HS-27A (cell line): ENCODE results near the gene SYNPO.
A peak's percentile ranks its signal among the peaks of the same experiment; 100 is the strongest.

Experiments used
- DNase-seq: peaks from one replicate; pipeline ENCODE4 v3.0.0-alpha.2; 2012; ENCODE audit warnings: low read depth, missing footprints

SYNPO gene

GRCh38 chr5:150641006-150641570 is 628 bp downstream of the SYNPO start:
- no peak for DNase-seq

DNA sequence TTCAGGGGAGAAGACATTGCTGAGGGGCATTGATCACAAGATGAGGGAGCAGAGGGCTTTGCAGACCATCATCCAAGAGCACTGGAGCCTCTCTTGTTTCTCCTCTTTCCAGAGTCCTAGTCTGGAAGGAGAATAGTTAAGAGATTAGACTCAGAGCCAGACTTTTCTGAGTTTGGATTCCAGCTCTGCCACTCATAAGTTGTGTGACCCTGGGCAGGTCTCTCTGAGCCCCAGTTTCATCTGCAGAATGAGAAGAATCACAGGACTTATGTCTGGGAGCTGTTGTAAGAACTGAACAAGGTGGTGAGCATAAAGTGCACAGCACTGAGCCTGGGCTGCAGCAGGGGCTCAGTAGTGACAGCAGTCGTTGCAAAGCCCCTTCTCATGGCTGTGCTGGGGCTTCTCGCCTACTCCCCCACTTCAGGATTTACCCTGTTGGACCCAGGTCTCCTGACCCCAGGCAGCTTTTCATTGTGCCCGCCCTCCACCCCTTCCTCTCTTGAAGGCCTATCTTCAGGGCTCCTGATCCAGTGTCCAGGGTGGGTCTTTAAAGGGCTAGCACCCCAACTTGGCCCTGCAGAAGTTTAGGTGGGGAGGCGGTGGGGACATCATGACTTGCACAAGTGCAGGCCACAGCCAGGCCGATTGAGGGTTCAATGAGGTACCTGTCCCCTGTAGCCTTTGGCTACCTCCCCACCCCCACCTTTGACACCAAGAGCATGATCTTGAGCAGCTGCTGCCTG is 1.5 kb downstream of the SYNPO start:
- DNase-seq = no peak

DNA sequence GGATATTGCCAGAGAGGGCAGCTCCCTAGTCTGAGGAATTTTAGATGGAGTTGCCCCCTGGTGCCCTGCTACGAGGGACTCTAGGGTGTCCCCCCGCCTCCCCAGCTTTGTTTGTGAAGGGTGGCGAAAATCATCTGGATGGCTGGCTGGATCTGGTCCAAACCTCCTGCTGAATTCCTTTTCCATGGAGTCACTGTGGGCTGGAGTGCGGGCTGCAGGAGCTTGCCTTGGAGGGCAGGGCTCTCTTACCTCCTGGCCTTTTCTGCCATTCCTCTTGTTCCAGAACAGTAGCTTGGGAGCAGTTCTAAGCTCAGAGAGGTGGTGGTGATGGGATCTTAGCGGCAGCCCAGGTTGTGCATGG is 2.1 kb downstream of the SYNPO start:
- peak; percentile 75 for DNase-seq

DNA sequence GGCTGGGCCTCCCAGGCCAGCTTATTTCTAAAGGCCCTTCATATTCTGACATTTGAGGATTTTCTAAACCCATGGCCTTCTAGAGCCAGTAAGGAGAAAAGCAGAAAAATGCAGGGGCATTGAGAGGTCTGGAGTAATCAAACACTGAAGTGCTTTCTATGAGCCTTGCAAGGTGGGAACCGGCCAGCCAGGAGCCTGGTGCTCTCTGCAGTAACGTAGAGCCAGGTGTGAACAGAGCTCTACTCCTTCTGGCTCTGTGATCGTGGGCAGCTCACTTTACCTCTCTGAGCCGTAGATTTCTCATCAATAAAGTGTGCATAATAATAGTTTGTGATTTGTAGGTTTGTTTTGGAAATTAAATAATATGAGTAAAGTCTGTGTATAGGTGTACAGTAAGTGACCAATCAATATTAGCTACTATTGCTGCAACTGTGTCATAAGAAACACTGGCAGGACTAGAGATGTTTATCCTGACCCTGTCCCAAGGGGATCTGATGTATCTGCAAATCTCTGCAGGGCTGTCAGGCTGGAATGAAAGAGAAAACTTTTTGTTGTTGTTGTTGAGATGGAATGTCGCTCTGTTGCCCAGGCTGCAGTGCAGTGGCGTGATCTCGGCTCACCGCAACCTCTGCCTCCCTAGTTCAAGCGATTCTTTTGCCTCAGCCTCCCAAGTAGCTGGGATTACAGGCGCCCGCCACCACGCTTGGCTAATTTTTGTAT is 2.7 kb downstream of the SYNPO start:
- DNase-seq = no peak

DNA sequence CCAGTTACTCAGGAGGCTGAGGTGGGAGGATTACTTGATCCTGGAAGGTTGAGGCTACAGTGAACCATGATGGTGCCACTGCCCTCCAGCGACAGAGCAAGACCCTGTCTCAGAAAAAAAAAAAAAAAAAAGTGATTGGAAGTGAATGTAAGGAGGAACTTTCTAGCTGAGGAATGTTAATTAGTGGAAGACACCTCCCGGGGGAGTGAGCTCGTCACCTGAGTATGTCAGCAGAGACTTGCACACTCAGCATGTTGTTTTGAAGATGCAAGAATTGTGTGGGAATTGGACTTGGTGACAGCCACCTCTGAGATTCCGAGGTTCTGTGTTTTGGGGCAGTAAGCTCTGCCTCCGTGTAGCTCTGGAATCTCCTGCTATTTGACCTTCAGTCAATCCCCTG is 3.6 kb downstream of the SYNPO start:
- DNase-seq = no peak

DNA sequence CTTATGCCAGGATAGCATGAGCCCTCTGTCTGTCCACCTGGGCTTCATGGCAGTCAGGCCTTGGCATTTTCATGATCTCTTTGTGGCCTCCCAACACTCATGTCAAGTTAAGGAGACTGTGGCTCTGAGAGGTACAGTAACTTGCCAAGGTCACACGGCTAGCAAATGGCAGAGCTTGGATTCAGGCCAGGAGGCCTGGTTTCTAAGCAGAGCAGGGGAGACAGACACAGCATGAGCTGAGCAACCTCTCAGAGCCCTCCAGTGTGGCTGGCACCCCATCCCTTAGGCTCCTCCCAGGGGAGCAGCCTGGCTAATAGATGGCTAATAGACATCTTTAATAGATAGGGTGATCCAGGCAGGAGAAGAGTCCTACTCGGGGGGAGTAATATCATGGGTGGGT is 4.1 kb downstream of the SYNPO start:
- no peak for DNase-seq

DNA sequence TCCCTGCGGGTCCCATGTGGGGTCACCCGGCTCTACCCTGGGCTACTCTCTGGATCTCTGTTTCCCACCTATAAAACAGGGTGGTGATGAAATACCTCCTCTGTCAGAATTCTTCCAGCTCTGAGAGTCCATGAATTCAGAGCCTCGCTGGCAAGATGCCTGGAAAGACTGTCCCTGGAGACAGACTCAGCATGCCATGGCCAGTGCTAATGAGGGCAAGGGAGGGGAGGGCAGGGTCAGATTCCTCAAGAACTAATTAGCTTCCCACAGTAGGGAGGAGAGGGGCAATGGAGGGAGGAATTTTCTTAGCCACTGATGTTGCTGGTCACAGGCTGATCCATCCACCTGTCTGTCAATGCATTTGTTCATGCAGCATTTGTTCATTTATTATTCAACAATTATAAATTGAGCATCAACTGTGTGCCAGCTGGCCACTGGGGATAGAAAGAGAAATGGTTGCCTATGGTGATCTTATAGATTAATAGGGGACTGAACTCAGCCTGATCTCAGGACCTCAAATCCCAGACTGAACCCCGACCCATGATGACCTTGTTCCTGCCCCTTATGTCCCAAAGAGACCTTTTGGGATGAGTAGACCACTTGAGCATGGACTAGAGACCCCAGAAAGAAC is 4.7 kb downstream of the SYNPO start:
- DNase-seq = peak; percentile 65

- DNase-seq = no peak
Measured at GRCh38 chr5:150647275-150648251, 7.1 kb downstream of the SYNPO start.

DNA sequence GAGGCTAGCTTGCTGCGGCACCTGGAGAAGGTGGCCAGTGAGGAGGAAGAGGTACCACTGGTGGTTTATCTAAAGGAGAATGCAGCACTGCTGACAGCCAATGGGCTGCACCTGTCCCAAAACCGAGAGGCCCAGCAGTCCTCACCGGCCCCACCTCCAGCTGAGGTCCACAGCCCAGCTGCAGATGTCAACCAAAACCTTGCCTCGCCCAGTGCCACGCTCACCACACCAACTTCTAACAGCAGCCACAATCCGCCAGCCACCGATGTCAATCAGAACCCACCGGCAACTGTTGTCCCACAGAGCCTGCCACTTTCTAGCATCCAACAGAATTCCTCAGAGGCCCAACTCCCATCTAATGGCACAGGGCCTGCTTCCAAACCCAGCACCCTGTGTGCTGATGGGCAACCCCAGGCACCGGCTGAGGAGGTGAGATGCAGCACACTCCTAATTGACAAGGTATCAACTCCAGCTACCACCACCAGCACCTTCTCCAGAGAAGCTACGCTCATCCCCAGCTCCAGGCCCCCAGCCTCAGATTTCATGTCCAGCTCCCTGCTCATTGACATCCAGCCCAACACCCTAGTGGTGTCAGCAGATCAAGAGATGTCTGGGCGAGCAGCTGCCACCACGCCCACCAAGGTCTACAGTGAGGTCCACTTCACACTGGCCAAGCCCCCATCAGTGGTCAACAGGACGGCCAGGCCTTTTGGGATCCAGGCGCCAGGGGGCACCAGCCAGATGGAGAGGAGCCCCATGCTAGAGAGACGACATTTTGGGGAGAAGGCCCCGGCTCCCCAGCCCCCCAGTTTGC is 8.0 kb downstream of the SYNPO start:
- no peak for DNase-seq

DNA sequence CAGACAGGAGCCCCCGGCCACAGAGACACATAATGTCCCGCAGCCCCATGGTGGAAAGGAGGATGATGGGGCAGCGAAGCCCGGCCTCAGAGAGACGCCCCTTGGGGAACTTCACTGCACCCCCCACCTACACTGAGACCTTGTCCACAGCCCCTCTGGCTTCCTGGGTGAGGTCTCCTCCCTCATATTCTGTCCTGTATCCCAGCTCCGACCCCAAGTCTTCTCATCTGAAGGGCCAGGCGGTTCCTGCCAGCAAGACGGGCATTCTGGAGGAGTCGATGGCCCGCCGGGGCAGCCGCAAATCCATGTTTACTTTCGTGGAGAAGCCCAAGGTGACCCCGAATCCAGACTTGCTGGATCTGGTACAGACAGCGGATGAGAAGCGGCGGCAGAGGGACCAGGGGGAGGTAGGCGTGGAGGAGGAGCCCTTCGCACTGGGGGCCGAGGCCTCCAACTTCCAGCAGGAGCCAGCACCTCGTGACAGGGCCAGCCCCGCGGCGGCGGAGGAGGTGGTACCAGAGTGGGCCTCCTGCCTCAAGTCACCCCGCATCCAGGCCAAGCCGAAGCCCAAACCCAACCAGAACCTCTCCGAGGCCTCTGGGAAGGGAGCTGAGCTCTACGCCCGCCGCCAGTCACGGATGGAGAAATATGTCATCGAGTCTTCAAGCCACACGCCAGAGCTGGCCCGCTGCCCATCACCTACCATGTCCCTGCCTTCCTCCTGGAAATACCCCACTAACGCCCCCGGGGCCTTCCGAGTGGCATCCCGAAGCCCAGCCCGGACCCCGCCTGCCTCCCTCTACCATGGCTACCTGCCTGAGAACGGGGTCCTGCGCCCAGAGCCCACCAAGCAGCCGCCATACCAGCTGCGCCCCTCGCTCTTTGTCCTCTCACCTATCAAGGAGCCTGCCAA is 8.9 kb downstream of the SYNPO start:
- DNase-seq = no peak

- DNase-seq = no peak
Measured at GRCh38 chr5:150650021-150651006, 9.9 kb downstream of the SYNPO start.

DNA sequence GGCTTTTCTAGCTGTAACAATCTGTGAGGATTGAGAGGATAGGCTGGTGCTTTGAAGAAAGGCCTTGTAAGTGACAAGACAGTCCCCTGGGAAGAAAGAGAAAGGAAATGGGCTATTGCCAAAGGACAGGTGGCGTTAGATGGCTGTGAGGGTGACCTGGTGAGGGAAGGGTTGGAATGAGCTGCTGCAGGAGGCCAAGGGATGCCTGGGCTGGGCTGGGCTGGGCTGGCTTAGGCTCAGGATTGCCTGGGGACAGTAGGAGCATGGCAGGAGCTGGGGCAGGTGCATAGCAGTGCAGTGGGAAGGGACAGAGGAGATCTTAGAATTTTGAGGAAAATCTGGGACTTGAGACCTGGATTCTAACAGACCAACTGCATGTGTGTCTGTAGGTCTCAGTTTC is 10.9 kb downstream of the SYNPO start:
- DNase-seq = no peak

GRCh38 chr5:150651924-150652671 is 11.6 kb downstream of the SYNPO start:
- no peak for DNase-seq

DNA sequence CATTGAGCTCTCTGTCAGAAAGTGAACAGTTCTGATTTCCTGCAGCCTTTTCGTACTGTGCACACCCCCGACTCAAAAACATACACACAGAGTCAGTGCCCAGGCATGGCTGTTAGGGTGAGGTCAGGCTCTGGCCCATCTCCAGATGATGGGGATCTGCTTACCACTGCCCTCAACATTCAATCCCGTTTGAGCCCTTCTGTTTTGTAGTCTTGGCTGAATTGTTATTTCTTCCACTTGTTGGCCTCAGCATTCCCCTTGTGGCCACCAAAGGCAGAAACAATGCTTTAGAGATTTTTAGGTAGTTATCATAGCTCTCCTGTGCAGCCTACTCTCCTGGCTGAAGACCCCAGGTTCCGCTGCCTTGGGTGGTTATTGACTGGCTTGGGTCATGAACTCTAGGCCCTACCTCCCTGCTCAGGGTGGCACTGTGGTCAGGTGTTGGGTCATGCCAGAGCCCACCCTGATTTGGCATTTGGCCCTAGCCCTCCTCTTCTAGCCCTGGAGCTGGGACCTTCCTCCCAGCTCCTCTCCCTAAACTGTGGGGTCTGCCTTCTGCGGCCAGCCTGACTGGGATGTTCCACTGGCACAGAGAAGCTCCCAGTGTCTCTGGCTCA is 12.8 kb downstream of the SYNPO start:
- DNase-seq = no peak

DNA sequence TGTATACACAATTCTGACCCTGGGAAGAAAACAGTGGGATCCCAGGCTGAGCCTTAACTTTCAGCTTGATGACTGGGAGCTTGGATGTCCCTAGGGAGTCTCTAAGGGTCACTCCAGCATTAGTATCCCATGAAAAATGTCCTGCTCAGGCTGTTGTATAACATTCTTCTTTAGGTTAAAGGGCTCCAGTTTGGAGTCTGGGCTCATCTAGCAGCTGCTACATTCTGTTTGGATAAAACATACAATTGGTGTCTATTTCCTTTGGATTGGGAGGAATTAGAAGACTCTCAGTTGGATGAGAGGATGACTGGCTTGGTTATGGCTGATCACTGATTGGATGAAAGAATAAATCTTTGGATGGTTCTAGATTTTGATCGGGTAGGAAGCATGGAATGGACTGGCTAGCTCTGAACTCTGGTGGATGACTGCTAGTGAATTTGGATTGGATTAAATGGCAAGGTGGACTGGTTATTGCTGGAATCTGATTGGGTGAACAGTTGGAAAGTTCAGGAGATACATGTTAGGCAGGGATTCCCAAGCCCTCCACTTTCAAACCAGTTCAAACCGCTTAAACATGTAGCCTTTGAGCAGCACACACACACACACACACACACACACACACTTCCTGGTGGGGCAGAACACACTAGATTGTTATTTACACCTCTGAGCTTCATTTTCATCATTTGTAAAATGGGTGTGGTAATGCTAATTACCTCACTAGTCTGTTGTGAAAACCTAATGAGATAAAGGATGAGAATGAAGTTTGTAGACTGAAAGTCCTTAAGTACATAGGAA is 13.5 kb downstream of the SYNPO start:
- DNase-seq = no peak

DNA sequence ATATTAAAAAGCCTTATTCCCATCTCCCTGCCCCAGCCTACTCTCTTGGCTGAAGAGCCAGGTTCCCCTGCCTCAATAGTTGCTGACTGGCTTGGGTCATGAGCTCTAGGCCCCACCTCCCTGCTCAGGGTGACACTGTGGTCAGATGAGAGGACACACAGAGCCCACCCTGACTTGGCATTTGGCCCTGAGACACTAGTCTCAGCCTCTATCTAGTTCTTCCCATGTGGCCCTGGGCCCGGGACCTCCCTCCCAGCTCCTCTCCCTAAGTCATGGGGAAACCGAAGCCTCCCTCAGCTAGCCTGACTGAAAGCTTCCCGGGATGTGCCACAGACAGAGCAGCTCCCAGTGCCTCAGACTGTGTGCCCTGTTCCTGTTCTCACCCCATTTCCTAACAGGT is 14.8 kb downstream of the SYNPO start:
- no peak for DNase-seq
